ENCODE data around the gene MMP12.
A peak's percentile ranks its signal among the peaks of the same experiment; 100 is the strongest.

MMP12 gene

DNA sequence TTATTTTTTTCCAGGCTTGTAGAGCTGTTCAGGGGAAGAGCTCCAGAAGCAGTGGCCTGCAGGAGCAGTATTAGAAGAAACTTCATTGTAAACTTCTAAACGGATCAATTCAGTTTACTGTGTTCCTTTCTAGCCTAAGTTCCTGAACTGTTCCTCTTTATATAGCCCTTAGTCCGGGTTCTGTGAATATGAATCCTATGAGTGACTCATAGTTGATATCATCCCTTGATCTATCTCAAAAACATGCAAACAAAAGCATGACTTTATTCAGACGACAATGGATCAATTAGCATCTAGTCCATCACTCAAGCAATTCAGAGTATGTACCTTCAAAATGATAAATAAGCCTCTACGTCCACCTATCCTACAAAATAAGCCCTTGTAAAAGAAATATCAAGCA lies at the start of gene MMP12:
Gene MMP12 (minus strand): TSS at position 131 of the 400 bp plus-strand sequence. CDS start 45 bp downstream, at position 86.
- DNase-seq (ENCODE audit: low read depth): no peak
- TF ChIP-seq CTCF (IDR thresholded peaks at IDR 0.05; ENCODE audit: low read depth, low read length) (no peak), MYC (IDR thresholded peaks at IDR 0.05; ENCODE audit: low read depth, low read length) (no peak), POLR2A (IDR thresholded peaks at IDR 0.05; ENCODE audit: extremely low read depth, insufficient read length) (no peak)
- TF ChIP-seq, protein P1, sequence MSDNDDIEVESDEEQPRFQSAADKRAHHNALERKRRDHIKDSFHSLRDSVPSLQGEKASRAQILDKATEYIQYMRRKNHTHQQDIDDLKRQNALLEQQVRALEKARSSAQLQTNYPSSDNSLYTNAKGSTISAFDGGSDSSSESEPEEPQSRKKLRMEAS (IDR thresholded peaks at IDR 0.05; ENCODE audit: low read depth, low read length): no peak
- H3K4me3 ChIP-seq (ENCODE audit: low read depth, low read length): no peak within 1 kb of the TSS

DNA sequence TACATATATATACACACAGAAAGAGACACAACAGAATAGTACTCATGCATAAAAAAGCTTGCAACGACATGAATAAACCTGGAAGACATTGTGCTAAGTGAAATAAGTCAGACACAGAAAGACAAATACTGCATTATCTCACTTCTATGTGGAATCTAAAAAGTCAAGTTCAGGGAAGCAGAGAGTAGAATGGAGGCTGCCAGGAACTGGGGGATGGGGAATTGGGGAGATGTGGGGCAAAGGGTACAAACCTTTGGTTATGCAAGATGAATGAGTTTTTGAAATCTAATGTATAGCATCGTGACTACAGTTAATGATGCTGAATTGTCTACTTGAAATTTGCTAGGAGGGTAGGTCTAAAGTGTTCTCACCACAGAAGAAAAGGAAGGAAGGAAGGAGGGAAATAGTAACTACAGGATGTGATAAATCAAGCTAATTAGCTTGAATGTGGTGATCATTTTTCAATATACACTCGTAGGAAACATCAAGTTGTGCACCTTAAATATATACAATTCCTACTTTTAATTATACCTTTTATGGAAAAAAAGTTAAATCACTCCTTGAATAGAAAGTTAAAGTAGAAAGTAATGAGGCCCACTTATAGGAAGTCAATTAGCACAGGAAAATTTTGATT lies 46.9 kb upstream of the MMP12 start:
- no peak overlapping the region for H3K4me3 ChIP-seq (ENCODE audit: low read depth, low read length)
- DNase-seq (ENCODE audit: low read depth): no peak
- TF ChIP-seq, protein P1 (IDR thresholded peaks at IDR 0.05; ENCODE audit: low read depth, low read length): no peak
- TF ChIP-seq MYC (IDR thresholded peaks at IDR 0.05; ENCODE audit: low read depth, low read length): no peak
- TF ChIP-seq CTCF (IDR thresholded peaks at IDR 0.05; ENCODE audit: low read depth, low read length): no peak
- TF ChIP-seq POLR2A (IDR thresholded peaks at IDR 0.05; ENCODE audit: extremely low read depth, insufficient read length): no peak

DNA sequence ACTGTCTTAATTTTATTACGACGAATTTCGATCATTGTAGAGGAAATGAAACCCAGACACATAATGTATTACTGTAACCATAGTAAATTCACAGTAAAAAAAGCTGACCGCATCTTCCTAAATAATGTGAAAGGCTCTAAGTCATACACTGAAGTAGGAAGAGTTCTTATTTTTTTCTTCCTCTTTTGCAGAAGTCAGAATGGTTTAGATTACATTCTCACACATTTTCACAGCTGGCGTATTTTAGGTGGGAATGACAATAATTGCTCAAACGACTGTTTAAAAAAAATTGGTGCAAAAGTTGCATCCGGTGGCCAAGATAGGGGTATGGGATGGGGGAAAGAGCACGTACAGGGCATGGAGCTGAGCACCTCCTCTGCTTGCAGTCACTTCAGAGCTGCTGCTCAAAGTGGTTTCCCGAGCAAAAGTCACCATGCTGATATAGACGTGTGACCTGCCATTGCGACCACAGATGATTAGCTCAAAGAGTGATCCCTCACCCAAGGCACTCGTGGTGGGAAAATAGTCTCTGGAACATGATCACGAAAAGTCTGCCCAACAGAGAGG lies 45.4 kb upstream of the MMP12 start:
- peak; percentile 38 for DNase-seq (ENCODE audit: low read depth)
- H3K4me3 ChIP-seq (ENCODE audit: low read depth, low read length): no peak overlapping the region
- TF ChIP-seq POLR2A (IDR thresholded peaks at IDR 0.05; ENCODE audit: extremely low read depth, insufficient read length): no peak
- no peak for TF ChIP-seq MYC (IDR thresholded peaks at IDR 0.05; ENCODE audit: low read depth, low read length)
- no peak for TF ChIP-seq CTCF (IDR thresholded peaks at IDR 0.05; ENCODE audit: low read depth, low read length)
- TF ChIP-seq, protein P1 (IDR thresholded peaks at IDR 0.05; ENCODE audit: low read depth, low read length): no peak

GRCh38 chr11:102915044-102915375 lies 40.2 kb upstream of the MMP12 start:
- no peak overlapping the region for H3K4me3 ChIP-seq (ENCODE audit: low read depth, low read length)
- no peak for TF ChIP-seq POLR2A (IDR thresholded peaks at IDR 0.05; ENCODE audit: extremely low read depth, insufficient read length)
- TF ChIP-seq, protein P1 (IDR thresholded peaks at IDR 0.05; ENCODE audit: low read depth, low read length): no peak
- TF ChIP-seq MYC (IDR thresholded peaks at IDR 0.05; ENCODE audit: low read depth, low read length): no peak
- no peak for TF ChIP-seq CTCF (IDR thresholded peaks at IDR 0.05; ENCODE audit: low read depth, low read length)
- DNase-seq (ENCODE audit: low read depth): no peak

GRCh38 chr11:102914238-102915043 lies 39.7 kb upstream of the MMP12 start:
- DNase-seq (ENCODE audit: low read depth): peak; percentile 32
- no peak overlapping the region for H3K4me3 ChIP-seq (ENCODE audit: low read depth, low read length)
- TF ChIP-seq, protein P1 (IDR thresholded peaks at IDR 0.05; ENCODE audit: low read depth, low read length): no peak
- peak; percentile 53 for TF ChIP-seq CTCF (IDR thresholded peaks at IDR 0.05; ENCODE audit: low read depth, low read length)
- TF ChIP-seq MYC (IDR thresholded peaks at IDR 0.05; ENCODE audit: low read depth, low read length): no peak

Measured in NB4 (cell line).